Activated CD8-positive, alpha-beta memory T cell treated with anti-CD3 and anti-CD28 coated beads for 1 hour (primary cell): ENCODE results near the gene TIGD4.
A peak's percentile ranks its signal among the peaks of the same experiment; 100 is the strongest.

Experiments used
- DNase-seq, 2 donors: peaks; one replicate each; pipeline ENCODE4 v3.0.0-alpha.2; 2020; ENCODE audit warnings: low read depth in 1 of 2; ENCODE audit errors: extremely low read depth in 1 of 2

The TIGD4 gene

DNA sequence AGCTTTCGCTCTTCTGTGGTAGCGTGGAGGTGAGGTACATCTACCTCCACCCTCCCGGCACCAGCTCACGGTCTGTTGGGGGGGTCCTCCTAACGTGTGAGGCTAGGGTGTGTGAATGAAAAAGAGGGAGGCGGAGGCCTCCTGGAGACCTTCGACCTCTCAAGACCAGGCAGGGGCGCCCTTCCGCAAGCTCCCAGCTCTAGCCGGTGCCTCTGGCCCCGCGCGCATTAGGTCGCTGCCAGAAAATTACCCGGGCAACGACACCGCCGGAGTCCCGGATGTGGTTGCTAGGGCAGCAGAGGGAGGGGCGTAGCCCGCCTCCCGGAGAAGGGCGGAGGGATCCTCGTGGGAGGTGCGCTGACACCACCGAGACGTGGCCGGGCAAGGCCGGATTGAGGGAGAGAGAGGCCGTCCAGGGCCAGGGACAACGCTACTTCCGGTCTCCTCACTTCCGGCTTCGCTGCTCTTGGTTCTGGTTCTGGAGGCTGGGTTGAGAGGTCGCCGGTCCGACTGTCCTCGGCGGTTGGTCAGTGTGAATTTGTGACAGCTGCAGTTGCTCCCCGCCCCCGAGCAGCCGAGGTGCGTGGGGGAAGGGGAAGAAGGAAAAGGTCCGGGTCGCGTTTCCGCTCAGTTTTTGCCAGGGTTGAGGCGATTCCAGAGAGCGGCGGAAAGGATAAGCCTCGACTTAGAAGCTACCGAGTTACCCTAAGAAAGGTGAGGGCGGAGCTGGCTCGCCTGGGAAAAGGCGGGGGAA is at the start of gene TIGD4, which contains the start of gene ARFIP1:
Gene TIGD4, minus strand, starts transcription at position 218 of the 754 bp plus-strand sequence. CDS start 8,726 bp downstream, outside the sequence.
Gene ARFIP1, plus strand, starts transcription at position 442 of the 754 bp plus-strand sequence. CDS start 49,680 bp downstream, outside the sequence.
- DNase-seq: peak; percentile 79 to 90

DNA sequence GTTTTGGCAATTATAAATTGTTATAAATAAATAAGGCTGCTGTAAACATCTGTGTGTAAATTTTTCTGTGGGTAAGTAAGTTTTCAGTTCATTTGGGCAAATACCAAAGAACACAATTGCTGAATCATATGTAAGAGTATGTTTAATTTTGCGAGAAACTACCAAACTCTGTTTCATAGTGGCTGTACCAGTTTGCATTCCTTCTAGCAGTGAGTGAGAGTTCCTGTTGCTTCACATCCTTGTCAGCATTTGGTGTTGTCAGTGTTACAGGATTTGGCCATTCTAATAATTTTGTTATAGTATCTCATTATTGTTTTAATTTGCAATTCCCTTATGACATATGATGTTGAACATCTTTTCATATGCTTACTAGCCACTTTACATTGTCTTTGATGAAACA is 48.6 kb upstream of the TIGD4 start:
- DNase-seq: no peak

DNA sequence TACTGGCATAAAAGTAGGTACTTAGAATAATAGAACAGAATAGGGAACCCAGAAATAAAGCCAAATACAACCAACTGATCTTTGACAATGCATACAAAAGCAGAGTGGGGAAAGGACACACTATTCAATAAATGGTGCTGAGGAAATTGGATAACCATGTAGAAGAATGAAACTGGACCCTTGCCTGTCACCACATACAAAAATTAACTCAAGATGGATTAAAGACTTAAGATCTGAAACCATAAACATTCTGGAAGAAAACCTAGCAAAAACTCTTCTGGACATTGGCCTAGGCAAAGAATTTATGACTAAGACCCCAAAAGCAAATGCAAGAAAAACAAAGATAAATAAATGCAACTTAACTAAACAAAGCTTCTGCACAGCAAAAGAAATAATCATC is 45.8 kb upstream of the TIGD4 start:
- no peak for DNase-seq

DNA sequence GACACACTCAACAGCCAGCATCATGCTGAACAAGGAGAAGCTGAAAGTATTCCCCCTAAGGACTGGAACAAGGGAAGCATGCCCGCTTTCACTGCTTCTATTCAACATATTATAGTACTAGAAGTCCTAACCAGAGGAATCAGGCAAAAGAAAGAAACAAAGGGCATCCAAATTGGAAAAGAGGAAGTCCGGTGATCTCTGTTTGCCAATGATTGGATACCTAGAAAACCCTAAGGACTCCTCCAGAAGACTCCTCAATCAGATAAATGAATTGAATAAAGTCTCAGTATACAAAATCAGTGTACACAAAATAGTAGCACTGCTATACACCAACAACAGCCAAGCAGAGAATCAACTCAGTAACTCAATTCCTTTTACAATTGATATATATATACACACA is 45.0 kb upstream of the TIGD4 start:
- DNase-seq: no peak

DNA sequence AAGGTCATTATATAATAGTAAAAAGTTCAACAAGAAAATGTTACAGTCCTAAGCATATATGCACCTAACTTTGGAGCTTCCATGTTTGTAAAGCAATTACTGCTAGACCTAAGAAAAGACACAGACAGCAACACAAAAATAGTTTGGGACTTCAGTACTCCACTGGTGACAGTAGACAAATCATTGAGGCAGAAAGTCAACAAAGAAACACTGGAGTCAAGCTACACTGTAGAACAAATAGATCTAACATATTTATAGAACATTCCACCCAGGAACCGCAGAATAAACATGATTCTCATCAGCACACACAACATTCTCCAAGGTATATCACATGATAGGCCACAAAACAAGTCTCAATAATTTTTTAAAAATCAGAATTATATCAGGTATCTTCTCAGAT is 42.8 kb upstream of the TIGD4 start:
- no peak for DNase-seq

DNA sequence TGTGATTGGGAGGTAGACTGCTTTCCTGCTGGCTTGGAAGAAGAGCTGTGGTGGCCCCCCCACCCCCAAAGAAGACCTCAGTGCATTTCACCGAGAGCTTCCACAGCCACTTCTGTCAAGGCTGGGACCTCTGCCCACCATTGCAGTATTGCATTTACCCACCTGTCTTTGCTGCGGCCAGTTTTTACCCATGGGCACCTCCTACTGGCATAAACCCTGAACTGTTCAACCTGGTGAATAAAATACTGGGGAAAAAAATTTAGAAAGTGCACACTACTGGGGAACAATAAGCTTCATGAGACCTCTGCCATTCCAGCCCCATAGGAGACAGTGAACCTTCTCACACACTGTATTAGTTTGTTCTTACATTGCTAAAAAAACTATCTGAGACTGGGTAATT is 40.5 kb upstream of the TIGD4 start:
- DNase-seq: no peak

DNA sequence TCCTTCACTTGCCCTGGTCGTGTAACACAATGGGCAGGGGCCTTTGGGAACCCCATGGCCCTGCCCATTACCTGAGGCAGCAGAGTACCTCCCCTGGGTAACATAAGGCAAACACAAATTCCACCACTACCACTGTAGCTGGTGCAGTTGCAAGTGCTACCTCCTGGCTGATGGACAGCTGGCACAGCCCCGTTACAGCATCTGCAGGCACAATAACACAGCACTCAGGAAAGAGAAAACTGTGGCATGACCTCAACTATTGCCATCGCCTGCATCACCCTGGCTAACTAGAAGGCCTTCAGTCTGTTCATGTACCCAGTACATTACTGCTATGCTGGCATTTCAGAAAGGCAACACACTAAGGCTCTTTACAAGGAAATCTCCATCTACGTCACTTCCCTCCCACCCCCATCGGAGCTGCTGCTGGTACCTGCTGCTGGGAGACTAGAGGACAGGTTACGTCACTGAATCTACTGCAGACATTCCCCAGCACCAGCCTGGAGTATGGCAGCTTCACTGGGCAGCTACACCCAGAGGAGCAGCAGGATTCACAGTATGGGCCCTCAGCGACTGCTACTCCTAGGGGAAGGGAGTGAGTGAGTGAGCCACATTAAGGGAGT is 39.6 kb upstream of the TIGD4 start:
- DNase-seq: no peak

DNA sequence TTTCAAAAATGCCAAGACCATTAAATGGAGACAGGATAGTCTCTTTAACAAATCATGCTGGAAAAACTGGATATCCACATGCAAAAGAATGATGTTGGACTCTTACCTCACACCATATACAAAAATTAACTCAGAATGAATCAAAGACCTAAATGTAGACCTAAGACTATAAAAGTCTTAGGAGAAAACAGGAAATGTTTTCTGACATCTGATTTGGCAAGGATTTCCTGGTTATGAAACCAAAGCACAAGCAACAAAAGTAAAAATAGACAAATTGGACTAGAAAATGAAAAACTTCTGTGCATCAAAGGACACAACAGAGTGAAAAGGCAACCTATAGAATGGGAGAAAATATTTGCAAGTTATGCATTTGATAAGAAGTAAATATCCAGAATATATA is 37.8 kb upstream of the TIGD4 start:
- DNase-seq: no peak

DNA sequence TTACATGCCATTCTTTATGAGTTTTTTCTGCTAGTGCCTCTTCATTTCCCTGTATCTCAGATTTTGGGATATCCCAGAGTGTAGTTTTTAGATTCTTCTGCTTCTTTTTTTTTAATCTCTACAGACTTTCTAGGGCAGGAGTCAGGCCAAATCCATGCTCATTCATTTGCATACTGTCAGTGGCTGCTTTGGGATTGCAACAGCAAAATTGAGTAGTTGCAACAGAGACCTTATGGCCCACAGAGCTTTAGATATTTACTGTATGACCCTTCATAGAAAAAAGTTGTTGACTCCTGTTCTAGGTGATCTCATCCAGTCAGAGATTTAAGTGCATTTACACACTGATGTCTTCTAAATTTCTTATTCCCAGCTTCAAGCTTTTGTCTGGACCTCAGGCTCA is 35.5 kb upstream of the TIGD4 start:
- DNase-seq: no peak

DNA sequence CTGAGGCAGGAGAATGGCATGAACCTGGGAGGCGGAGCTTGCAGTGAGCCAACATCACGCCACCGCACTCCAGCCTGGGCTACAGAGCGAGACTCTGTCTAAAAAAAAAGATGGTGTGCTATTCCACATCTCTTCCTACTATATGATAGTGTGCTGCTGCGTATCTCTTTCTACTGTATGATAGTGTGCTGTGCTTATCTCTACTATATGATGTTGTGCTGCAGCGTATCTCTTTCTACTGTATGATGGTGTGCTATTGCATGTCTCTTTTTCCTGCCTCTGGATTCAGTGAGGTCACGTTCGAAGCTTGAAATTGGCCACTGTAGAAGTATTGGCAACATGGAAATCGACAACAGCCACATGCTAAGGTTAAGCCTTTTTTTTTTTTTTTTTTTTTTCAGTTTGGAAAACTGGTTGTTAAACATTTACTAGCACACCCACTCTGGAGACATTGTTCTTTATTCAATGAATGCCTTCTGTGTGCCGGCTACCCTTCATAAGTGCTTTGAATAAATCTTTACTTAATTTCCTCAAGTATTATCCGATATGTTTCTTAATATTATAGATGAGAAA is 31.3 kb upstream of the TIGD4 start:
- DNase-seq: no peak

DNA sequence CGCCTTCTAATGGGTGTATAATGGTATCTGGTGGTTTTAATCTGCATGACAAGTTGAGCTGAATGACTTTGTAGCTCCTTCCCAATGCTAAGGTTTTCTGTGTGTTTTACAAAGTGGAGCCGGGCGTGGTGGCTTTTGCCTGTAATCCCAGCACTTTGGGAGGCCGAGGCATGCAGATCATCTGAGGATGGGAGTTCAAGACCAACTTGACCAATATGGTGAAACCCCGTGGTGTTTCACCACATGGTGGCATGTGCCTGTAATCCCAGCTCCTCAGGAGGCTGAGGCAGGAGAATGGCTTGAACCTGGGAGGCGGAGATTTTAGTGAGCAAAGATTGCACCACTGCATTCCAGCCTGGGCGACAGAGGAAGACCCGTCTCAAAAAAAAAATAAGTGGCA is 29.1 kb upstream of the TIGD4 start:
- no peak for DNase-seq

DNA sequence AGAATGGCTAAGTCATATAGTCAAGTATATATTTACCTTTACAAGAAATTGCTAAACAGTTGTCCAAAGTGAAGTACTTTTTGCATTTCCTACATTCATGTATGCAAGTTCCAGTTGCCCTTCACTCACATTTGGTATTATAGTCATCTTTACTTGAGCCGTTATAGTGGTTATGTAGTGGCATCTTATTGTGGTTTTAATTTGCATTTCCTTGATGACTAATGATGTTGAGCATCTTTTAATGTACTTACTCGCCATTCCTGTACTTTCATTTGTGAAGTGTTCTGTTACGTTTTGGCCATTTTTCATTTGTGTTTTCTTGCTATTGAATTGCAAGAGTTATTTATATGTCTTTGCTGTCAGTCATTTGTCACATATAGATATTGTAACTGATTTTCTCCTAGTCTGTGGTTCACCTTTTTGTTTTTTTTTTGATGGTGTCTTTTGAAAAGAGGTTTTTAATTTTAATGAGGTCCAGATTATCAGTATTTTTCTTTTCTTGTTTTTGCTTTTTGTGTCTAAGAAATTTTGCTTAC is 27.8 kb upstream of the TIGD4 start:
- no peak for DNase-seq

DNA sequence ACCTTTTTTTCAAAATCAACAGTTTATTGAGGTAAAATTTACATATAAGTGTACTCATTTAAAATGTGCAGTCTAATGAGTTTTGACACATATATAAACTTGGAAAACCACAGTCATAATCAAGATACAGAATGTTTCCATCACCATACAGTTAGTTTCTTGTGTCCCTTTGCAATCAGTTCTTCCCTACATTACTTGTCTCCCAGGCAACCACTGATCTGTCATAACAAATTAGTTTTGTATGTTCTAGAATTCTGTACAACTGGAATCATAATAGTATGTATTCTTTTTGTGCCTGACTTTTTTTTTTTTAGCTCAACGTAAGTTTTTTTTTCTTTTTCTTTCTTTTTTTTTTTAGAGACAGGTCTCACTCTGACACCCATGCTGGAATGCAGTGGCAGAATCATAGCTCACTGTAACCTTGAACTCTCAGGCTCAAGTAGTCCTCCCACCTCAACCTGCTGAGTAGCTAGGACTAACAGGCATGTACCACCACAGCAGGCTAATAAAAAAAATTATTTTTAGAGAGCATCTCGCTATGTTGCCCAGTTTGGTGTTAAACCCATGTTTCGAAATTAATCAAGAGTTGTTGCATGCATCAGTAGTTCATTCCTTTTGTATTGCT is 27.1 kb upstream of the TIGD4 start:
- no peak for DNase-seq

DNA sequence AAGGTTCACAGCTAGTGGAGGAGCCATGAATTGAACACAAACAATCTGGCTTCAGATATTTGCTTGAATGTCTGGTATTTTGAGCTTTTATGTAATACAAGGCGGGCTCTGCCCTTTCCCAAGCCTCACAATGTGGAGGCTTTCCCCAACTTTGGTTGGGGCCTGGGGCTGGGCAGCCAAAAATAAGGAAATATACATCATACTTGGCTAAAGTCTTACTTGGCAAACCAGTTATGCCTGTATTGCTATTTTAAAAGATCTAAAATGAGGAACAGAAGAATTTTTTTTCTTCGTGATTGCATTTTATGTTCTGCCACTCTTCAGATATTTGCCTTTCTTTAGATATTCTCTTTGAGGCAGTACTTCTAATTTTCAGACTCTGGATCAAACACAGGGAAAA is 26.3 kb upstream of the TIGD4 start:
- no peak for DNase-seq

DNA sequence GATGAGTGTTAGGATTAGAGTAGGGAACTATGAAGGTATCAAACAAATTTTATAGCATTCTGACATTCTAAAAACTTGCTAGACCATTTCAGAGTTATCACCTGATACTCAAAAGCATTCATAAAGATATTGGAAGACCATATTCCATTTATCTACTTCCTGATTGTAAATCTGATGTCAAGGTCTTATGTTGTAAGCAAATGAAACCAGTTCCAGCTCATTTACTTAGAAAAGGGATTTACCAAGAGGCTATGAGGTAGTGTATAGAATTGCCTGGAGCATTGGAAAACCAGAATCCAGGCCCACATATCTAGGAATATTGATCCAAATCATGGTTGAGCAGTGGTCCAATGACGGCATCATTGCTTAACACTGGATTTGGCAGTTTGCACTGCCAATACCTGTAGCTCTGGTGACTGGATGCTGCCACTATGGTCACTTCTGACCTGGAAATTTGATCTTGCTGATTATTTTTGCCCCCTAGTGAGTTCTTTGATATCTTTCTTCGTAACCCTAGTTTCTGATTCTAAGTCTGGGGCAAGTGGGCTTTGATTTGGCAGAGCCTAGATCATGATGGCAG is 25.6 kb upstream of the TIGD4 start:
- DNase-seq: no peak

DNA sequence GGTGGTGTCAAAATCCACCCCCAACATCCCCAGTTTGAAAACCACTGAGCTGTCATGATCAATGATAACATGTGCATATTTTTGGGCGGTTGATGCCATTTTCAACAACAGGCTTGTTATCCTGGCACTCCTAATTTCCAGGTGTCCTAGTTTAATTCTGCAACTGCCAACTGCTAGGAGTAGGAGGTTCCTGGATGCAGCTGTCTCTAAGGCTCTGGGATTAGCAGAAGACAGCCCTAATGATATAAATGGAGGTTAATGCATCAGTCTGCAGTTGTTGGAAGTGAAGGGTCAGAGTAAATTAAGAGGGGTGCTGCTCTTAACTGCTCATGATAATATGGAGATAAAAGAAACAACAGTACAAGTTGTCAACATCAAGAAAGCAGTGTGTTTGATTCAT is 24.0 kb upstream of the TIGD4 start:
- no peak for DNase-seq

DNA sequence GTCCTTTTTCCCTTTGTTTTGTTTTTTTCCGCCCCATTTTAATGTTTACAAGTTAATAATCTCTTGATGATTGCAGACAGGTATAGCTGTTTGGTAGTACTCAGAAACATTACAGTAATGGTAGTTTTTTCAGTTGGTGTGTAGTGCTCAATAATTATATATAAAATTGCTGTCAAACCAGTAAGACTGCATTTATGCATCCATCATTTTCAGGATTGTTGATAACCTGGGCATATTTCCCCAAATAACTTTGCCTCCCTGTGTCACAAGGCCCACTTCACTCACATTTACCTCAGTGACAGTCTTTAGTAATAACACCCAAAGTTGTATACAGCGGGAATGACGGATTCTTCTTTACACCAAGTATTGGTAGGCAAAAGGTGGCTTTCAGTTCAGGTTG is 16.4 kb upstream of the TIGD4 start:
- no peak for DNase-seq

DNA sequence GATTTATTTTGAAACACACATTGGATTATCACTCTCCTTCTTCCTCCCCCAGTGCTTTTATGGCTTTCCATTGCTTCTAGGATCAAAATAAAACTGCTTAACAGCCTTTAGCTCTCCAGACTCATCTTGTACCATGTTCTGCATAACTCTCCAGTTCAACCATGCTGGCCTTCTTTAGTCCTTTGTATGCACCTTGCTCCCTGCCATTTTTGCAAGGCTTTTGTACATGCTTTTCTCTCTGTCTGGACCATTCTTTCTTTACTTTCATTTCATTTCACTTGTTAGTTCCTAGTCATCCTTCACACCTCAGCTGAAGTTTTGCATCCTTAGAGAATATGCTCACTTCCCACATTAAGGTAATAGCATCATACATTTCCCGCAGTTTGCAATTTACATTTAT is 7.1 kb upstream of the TIGD4 start:
- no peak for DNase-seq

DNA sequence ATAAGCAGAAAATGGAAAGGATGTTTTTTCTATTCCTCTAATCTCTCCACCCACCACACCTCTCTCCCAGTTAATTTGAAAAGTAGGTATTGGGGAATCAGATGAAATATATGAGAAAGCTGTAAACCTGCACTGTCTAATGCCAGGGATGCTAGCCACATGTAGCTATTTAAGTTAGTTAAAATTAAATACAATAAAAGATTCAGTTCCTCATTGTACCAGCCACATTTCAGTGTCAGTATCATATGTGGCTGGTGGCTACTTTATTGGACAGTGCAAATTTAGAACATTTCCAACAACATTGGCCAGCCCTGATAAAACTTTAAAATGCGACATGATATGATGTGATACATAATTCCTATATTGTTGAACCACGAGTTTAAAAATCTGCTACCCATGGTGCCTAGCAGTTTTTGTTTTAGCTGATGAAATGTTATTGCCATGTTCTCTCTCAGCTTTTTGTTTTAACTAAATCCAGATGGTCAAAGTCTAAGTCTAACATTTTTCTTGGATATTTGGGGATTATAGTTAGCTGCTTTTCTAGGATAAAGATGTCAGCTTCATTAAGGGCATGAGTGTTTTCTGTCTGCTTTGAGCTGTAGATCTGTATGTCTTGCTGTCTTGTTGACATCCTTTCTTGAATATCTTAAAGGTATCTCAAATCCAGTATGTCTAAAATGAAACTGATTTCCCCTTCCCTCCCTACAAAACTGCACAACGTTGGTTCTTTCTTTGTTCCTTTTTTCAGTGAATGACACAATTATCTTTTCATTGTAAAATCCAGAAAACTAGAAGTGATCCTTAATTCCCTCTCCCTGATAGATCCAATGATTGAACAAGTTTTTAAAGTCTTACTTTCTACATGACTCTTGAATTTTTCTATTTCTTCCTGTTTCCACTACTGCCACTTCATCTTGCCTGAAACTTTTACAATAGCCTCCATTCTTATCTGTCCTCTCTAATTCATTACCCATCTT is 6.4 kb upstream of the TIGD4 start:
- no peak for DNase-seq
